GM23338 (cell line): Measurements from ENCODE around the gene RGS6.

Experiments
- CREB1 ChIP-seq: fragments of 250-450 bp; sonication (Bioruptor Pico); IDR thresholded peaks from 2 replicates; pipeline ENCODE4 v1.5.0; 2020; ENCODE audit warnings: low read depth, mild to moderate bottlenecking, moderate library complexity
- EZH2 ChIP-seq: fragments of 200-600 bp; sonication (generic); IDR thresholded peaks from one replicate; pipeline ENCODE4 v1.8.0; 2017; ENCODE audit warnings: antibody characterized with exemption, mild to moderate bottlenecking, low read depth; ENCODE audit not compliant: unreplicated experiment
- EZH2phosphoT487 ChIP-seq: fragments of 200-600 bp; sonication (generic); IDR thresholded peaks from one replicate; pipeline ENCODE4 v1.8.1; 2018; ENCODE audit warnings: antibody characterized with exemption; ENCODE audit not compliant: unreplicated experiment
- POLR2AphosphoS5 ChIP-seq: IDR thresholded peaks from 2 replicates; pipeline ENCODE4 v1.6.1; 2016; ENCODE audit warnings: antibody characterized with exemption, low read depth
- TF ChIP-seq, protein P1 (sequence below), 2 experiments: fragments of 200-600 bp in 1 of 2; sonication (generic) in 1 of 2; conservative IDR thresholded peaks; 2 replicates each; pipeline versions ENCODE4 v1.5.1 to v1.6.1; 2016 to 2017; ENCODE audit warnings: antibody characterized with exemption in 2 of 2, low read depth in 2 of 2, mild to moderate bottlenecking in 2 of 2, moderate library complexity in 1 of 2

- TF ChIP-seq POLR2AphosphoS5, result no peak
- no peak for TF ChIP-seq EZH2phosphoT487
- TF ChIP-seq, protein P1, sequence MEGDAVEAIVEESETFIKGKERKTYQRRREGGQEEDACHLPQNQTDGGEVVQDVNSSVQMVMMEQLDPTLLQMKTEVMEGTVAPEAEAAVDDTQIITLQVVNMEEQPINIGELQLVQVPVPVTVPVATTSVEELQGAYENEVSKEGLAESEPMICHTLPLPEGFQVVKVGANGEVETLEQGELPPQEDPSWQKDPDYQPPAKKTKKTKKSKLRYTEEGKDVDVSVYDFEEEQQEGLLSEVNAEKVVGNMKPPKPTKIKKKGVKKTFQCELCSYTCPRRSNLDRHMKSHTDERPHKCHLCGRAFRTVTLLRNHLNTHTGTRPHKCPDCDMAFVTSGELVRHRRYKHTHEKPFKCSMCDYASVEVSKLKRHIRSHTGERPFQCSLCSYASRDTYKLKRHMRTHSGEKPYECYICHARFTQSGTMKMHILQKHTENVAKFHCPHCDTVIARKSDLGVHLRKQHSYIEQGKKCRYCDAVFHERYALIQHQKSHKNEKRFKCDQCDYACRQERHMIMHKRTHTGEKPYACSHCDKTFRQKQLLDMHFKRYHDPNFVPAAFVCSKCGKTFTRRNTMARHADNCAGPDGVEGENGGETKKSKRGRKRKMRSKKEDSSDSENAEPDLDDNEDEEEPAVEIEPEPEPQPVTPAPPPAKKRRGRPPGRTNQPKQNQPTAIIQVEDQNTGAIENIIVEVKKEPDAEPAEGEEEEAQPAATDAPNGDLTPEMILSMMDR (conservative IDR thresholded peaks at IDR 0.05; ENCODE audit: low read depth in 2 of 2), result no peak
- no peak for TF ChIP-seq EZH2
- no peak for TF ChIP-seq CREB1 (CRISPR knock-in tag)
Measured at GRCh38 chr14:72352012-72352411, 419.8 kb downstream of the RGS6 start.
